Measurements from ENCODE around the gene ADCY7. TPM values are rescaled to one million over a fixed set of nuclear protein-coding genes. Genes with fewer than 3 reads are reported as not detected.

ADCY7 gene
- total RNA-seq, 1 donor from 2014 or later, result 4.6 TPM

DNA sequence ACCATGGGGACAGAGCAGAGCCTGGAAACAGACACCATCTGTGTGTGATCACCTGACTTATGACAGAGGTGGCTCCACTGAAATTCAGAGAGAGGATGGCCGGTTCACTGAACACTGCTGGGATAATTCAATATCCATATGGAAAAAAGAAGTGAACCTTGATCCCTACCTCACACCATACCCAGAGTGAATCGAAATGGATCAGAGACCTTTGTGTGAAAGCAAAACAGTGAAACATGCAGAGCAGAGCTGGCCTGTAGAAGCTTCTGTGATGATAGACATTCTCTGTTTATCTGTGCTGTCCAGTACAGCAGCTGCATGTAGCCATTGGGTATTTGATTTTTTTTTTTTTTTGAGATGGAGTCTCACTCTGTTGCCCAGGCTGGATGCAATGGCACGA, 20.3 kb downstream of the ADCY7 start:
- Mint-ChIP-seq H3K36me3 (ENCODE audit: unreplicated experiment) (no peaks in the 10 kb centered on the region), H3K27me3 (ENCODE audit: unreplicated experiment) (no peaks in the 10 kb centered on the region), H3K4me1 (ENCODE audit: unreplicated experiment) (peaks cover 7% of the 10 kb centered on the region), H3K4me3 (ENCODE audit: unreplicated experiment) (no peak overlapping the region), H3K27ac (ENCODE audit: unreplicated experiment) (no peak overlapping the region), H3K9me3 (ENCODE audit: unreplicated experiment) (no peaks in the 10 kb centered on the region)
- no peak for DNase-seq (ENCODE audit: extremely low spot score, unreplicated experiment)
- TF ChIP-seq, protein P1, sequence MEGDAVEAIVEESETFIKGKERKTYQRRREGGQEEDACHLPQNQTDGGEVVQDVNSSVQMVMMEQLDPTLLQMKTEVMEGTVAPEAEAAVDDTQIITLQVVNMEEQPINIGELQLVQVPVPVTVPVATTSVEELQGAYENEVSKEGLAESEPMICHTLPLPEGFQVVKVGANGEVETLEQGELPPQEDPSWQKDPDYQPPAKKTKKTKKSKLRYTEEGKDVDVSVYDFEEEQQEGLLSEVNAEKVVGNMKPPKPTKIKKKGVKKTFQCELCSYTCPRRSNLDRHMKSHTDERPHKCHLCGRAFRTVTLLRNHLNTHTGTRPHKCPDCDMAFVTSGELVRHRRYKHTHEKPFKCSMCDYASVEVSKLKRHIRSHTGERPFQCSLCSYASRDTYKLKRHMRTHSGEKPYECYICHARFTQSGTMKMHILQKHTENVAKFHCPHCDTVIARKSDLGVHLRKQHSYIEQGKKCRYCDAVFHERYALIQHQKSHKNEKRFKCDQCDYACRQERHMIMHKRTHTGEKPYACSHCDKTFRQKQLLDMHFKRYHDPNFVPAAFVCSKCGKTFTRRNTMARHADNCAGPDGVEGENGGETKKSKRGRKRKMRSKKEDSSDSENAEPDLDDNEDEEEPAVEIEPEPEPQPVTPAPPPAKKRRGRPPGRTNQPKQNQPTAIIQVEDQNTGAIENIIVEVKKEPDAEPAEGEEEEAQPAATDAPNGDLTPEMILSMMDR (IDR thresholded peaks at IDR 0.05), result no peak

DNA sequence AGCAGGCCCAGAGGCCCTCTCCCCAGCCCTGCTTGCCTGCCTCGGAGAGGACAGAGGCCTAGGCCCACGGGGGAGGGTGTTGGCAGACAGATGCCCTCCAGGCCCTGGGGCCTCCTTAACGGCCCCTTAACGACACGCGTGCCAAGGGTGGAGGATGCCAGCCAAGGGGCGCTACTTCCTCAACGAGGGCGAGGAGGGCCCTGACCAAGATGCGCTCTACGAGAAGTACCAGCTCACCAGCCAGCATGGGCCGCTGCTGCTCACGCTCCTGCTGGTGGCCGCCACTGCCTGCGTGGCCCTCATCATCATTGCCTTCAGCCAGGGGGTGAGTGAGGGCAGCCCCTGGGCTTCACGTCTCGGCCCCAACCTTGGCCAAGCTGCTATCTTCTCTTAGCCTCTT, 21.7 kb downstream of the ADCY7 start:
- Mint-ChIP-seq H3K27ac (ENCODE audit: unreplicated experiment) (no peak overlapping the region), H3K27me3 (ENCODE audit: unreplicated experiment) (no peaks in the 10 kb centered on the region), H3K36me3 (ENCODE audit: unreplicated experiment) (no peaks in the 10 kb centered on the region), H3K4me3 (ENCODE audit: unreplicated experiment) (no peak overlapping the region), H3K9me3 (ENCODE audit: unreplicated experiment) (no peaks in the 10 kb centered on the region), H3K4me1 (ENCODE audit: unreplicated experiment) (peaks cover 7% of the 10 kb centered on the region)
- TF ChIP-seq, protein P1 (IDR thresholded peaks at IDR 0.05), result no peak
- DNase-seq (ENCODE audit: extremely low spot score, unreplicated experiment), result no peak

DNA sequence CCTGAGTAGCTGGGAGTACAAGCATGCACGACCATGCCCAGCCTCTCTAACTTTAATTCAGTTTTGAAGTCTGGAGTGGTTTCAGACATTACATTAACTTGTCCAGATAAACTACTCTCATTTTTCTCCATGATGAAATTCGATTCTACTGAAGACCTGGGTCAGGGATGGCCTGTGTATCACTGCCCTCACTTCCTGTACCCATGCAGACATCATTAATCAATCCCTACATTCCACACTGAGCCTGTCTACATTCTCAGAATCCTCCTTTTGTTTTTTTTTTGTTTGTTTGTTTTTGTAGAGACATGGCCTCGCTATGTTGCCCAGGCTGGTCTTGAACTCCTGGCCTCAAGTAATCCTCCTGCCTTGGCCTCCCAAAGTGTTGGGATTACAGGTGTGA, 22.6 kb downstream of the ADCY7 start:
- Mint-ChIP-seq H3K27ac (ENCODE audit: unreplicated experiment) (no peak overlapping the region), H3K9me3 (ENCODE audit: unreplicated experiment) (no peaks in the 10 kb centered on the region), H3K4me3 (ENCODE audit: unreplicated experiment) (no peak overlapping the region), H3K27me3 (ENCODE audit: unreplicated experiment) (no peaks in the 10 kb centered on the region), H3K36me3 (ENCODE audit: unreplicated experiment) (no peaks in the 10 kb centered on the region), H3K4me1 (ENCODE audit: unreplicated experiment) (peaks cover 7% of the 10 kb centered on the region)
- TF ChIP-seq, protein P1 (IDR thresholded peaks at IDR 0.05), result no peak
- no peak for DNase-seq (ENCODE audit: extremely low spot score, unreplicated experiment)

DNA sequence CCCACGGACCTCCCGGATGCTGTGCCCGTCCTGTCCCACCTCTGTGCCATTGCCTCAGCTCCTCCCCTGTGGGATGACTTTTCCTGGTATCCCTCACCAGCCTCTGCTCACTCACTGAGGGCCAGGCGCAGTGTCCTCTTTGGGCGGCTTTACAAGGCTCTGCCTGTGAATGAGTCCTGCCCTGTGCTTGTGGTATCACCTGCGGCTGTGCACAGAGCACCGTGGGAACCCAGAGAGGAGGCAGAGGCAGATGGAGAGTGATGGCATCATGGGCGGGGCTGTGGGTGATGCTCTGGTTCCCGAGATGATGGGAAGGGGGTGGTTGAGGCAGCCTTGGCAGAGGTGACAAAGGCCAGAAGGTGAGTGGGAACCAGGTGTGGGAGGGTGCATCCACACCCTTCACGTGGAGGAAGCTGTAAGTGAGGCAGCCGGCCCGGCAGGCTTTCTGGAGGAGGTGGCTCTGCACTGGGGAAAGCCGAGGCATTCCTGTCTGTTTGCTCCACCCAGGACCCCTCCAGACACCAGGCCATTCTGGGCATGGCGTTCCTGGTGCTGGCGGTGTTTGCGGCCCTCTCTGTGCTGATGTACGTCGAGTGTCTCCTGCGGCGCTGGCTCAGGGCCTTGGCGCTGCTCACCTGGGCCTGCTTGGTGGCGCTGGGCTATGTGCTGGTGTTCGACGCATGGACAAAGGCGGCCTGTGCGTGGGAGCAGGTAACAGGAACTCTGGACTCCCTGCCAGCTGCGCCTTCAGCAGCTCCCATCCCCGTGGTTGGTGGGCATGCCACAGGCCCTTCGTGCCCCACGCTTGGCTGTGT, 23.8 kb downstream of the ADCY7 start:
- H3K4me1 Mint-ChIP-seq (ENCODE audit: unreplicated experiment), result no peaks in the 10 kb centered on the region
- DNase-seq (ENCODE audit: extremely low spot score, unreplicated experiment), result no peak
- H3K27me3 Mint-ChIP-seq (ENCODE audit: unreplicated experiment), result no peaks in the 10 kb centered on the region
- no peaks in the 10 kb centered on the region for H3K9me3 Mint-ChIP-seq (ENCODE audit: unreplicated experiment)
- H3K36me3 Mint-ChIP-seq (ENCODE audit: unreplicated experiment), result no peaks in the 10 kb centered on the region
- no peak overlapping the region for H3K4me3 Mint-ChIP-seq (ENCODE audit: unreplicated experiment)
- TF ChIP-seq, protein P1 (IDR thresholded peaks at IDR 0.05), result no peak
- H3K27ac Mint-ChIP-seq (ENCODE audit: unreplicated experiment), result no peak overlapping the region

DNA sequence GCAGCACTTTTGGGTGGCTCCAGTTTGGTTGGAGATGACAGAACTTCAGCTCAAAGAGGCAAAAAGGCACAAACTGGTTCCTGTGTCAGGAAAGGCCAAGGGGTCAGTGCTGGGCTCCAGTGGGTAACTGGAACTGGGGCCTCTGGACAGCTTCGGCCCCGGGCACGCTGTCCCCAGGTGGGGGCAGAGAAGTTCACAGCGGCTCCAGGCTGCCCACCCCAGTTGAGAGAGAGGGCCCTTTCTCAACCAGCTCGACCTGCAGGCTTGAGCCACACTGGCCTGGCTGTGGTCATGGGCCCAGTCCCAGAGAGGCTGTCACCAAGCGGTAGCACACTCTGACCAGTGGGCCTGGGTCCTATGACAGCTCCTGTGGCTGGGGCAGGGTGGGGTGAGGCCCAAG, 24.5 kb downstream of the ADCY7 start:
- TF ChIP-seq, protein P1 (IDR thresholded peaks at IDR 0.05), result no peak
- no peak overlapping the region for H3K4me3 Mint-ChIP-seq (ENCODE audit: unreplicated experiment)
- no peak overlapping the region for H3K27ac Mint-ChIP-seq (ENCODE audit: unreplicated experiment)
- no peaks in the 10 kb centered on the region for H3K4me1 Mint-ChIP-seq (ENCODE audit: unreplicated experiment)
- H3K27me3 Mint-ChIP-seq (ENCODE audit: unreplicated experiment), result no peaks in the 10 kb centered on the region
- H3K36me3 Mint-ChIP-seq (ENCODE audit: unreplicated experiment), result no peaks in the 10 kb centered on the region
- H3K9me3 Mint-ChIP-seq (ENCODE audit: unreplicated experiment), result no peaks in the 10 kb centered on the region
- no peak for DNase-seq (ENCODE audit: extremely low spot score, unreplicated experiment)

Data from osteocyte (in vitro differentiated cells).